AG04449 (cell line): ENCODE results near the gene OR4D1.

Experiments used
- CTCF ChIA-PET: fragments of 350-600 bp; formaldehyde crosslinking; extraction: SDS; loops from one replicate; lab custom pipeline; 2021; ENCODE audit warnings: antibody characterized with exemption; lab: Yijun Ruan, JAX
- POLR2A ChIA-PET: fragments of 400-600, 350-600 bp; formaldehyde crosslinking; extraction: SDS; loops from one replicate; lab custom pipeline; 2020; ENCODE audit warnings: antibody characterized with exemption, inconsistent platforms; lab: Yijun Ruan, JAX
- DNase-seq: peaks from one replicate; pipeline ENCODE4 v3.0.0-alpha.2; 2010; ENCODE audit warnings: low read depth, low spot score
- H3K4me3 ChIP-seq: 2 replicates; pipeline ENCODE4 v1.5.1; 2011; ENCODE audit warnings: low read depth, mild to moderate bottlenecking, control low read depth, low read length
- CTCF ChIP-seq: IDR thresholded peaks from one replicate; pipeline ENCODE4 v1.5.1; 2011; ENCODE audit warnings: mild to moderate bottlenecking, moderate library complexity, low read length, control low read depth, inconsistent platforms; ENCODE audit not compliant: insufficient read depth; ENCODE audit errors: missing control alignments

The OR4D1 gene

GRCh38 chr17:58176200-58176599 lies 28.0 kb downstream of the OR4D1 start:
- POLR2A ChIA-PET = no interaction called here

GRCh38 chr17:58181796-58182195 lies 33.6 kb downstream of the OR4D1 start:
- DNase-seq = no peak
- no peak for TF ChIP-seq CTCF
- POLR2A ChIA-PET = no interaction called here
- CTCF ChIA-PET = no interaction called here
- no peak overlapping the region for H3K4me3 ChIP-seq

More at GRCh38 chr17:58176200-58176599, 28.0 kb downstream of the OR4D1 start:
- CTCF ChIA-PET = interaction anchor here (0.9 kb wide), 1 partner anchor 11 kb away, joined by 3 read pairs; no protein-coding TSS in a partner anchor
- no peak overlapping the region for H3K4me3 ChIP-seq
- DNase-seq = no peak
- TF ChIP-seq CTCF = no peak

- ChIA-PET POLR2A (no interaction called here), CTCF (no interaction called here)
- H3K4me3 ChIP-seq = no peak overlapping the region
- DNase-seq = no peak
- TF ChIP-seq CTCF = no peak
Measured at GRCh38 chr17:58183514-58183913, 35.3 kb downstream of the OR4D1 start.

GRCh38 chr17:58184308-58184985 lies 36.3 kb downstream of the OR4D1 start:
- DNase-seq = peak; percentile 9

GRCh38 chr17:58184986-58185761 lies 37.0 kb downstream of the OR4D1 start:
- TF ChIP-seq CTCF = no peak
- ChIA-PET POLR2A (no interaction called here), CTCF (no interaction called here)
- DNase-seq = no peak
- H3K4me3 ChIP-seq = no peak overlapping the region

More at GRCh38 chr17:58184308-58184985, 36.3 kb downstream of the OR4D1 start:
- POLR2A ChIA-PET = no interaction called here
- no peak for TF ChIP-seq CTCF
- CTCF ChIA-PET = no interaction called here
- no peak overlapping the region for H3K4me3 ChIP-seq

GRCh38 chr17:58186591-58186990 lies 38.4 kb downstream of the OR4D1 start:
- TF ChIP-seq CTCF = no peak
- no peak for DNase-seq
- CTCF ChIA-PET = no interaction called here
- no peak overlapping the region for H3K4me3 ChIP-seq
- POLR2A ChIA-PET = no interaction called here
